ENCODE results near the gene PGLYRP4. TPM values are rescaled to one million over a fixed set of nuclear protein-coding genes. Genes with fewer than 3 reads are reported as not detected.

PGLYRP4 gene
- total and polyA plus RNA-seq, 9 donors: 0.74 TPM; not detected in 8

DNA sequence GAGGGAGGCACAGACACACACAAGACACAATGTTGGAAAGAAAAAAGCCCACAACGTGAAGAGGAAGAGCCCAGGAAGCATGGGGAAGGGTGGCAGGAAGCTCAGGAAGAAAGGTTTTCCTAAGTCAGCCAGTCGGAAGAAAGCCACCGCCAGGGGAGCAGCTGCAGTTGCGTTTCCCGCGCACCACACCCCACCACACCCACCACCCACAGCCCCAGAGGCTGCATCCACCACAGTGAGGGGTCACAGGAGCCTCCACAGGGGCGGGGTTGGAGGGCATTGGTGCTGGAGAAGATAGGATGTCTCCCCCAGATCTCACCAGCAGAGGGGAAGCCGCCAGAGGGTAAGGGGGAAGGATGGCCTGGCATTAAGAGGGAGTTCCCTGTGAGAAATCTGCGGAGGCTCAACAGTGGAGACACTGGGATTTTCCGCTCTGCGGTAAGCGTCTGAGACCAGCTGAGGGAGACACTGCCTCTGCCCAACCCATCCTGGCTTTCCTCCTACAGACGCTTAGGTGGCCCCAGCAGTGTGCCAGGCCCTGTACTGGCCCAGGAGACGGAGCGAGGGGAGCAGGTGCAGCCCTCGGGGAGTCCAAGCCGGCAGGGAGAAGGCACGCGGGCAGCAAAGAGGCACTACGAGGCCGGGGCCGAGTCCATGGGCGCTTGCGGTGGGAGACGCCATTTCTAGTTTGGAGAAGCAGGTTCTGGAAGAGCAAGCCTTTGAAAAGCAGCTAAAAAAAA is 55.7 kb downstream of the PGLYRP4 start:
- H3K4me3 ChIP-seq (ENCODE audit: low read length): no peak overlapping the region

DNA sequence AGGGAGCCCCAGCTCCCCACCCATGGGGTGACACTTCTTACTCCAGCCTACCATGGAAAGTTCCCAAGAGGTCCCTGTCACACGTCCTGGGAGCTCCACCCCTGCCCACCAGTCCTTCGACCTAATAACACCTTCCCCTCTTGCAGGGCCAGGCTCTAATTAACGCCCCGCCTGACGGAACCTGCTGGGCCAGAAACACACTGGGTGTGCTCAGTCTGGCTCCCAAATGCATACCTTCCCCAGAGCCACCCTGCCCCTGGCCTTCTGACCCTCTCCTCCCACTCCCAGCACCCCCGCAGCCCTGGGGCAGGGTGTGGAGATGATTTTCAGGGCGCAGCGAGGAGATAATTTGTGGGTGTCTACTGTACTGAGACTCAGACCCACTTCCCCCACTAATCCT is 56.5 kb downstream of the PGLYRP4 start:
- no peaks in the 10 kb centered on the region for H3K36me3 ChIP-seq (ENCODE audit: control insufficient read depth, insufficient read depth, low read length)
- peaks cover 2% of the 10 kb centered on the region for H3K27me3 ChIP-seq (ENCODE audit: control insufficient read depth, insufficient read depth, low read length)
- H3K4me3 ChIP-seq (ENCODE audit: low read length): no peak overlapping the region
- H3K27ac ChIP-seq (ENCODE audit: low read length): no peak overlapping the region
- WGBS (ENCODE audit: insufficient coverage): 22% methylated on average over 4 of the region's 8 CpGs
- no peaks in the 10 kb centered on the region for H3K9me3 ChIP-seq (replicated peaks; ENCODE audit: control insufficient read depth, low read depth, low read length)
- DNase-seq: no peak
- no peaks in the 10 kb centered on the region for H3K4me1 ChIP-seq (ENCODE audit: control insufficient read depth, insufficient read depth, low read length)

More for the DNA sequence above, 55.7 kb downstream of the PGLYRP4 start:
- WGBS (ENCODE audit: insufficient coverage): 75% methylated on average over 17 of the region's 25 CpGs
- Histone ChIP-seq H3K36me3 (ENCODE audit: control insufficient read depth, insufficient read depth, low read length) (no peaks in the 10 kb centered on the region), H3K27ac (ENCODE audit: low read length) (no peak overlapping the region), H3K9me3 (replicated peaks; ENCODE audit: control insufficient read depth, low read depth, low read length) (no peaks in the 10 kb centered on the region), H3K4me1 (ENCODE audit: control insufficient read depth, insufficient read depth, low read length) (no peaks in the 10 kb centered on the region), H3K27me3 (ENCODE audit: control insufficient read depth, insufficient read depth, low read length) (peaks cover 2% of the 10 kb centered on the region)
- no peak for DNase-seq

DNA sequence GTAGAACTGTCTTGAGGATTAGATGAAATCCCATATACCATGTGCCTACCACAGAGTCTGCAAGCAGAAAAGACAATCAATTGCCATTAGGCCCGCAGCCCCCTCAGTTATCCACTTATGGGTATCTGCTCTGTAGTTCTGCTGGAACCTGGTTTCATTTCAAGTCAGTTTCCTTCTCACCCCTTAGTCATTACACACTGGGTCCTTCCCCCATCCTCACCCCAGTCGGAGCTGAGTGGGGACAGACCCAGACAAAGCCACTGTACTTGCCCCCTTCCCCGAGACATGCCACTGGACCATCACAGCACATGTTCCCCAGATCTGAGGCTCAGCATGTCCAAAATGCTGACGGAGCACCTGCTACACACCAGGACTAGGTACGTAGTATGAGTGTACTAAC is 57.1 kb downstream of the PGLYRP4 start:
- Histone ChIP-seq H3K27ac (ENCODE audit: low read length) (no peak overlapping the region), H3K4me3 (ENCODE audit: low read length) (no peak overlapping the region), H3K9me3 (replicated peaks; ENCODE audit: control insufficient read depth, low read depth, low read length) (no peaks in the 10 kb centered on the region), H3K4me1 (ENCODE audit: control insufficient read depth, insufficient read depth, low read length) (no peaks in the 10 kb centered on the region), H3K36me3 (ENCODE audit: control insufficient read depth, insufficient read depth, low read length) (no peaks in the 10 kb centered on the region), H3K27me3 (ENCODE audit: control insufficient read depth, insufficient read depth, low read length) (peaks cover 2% of the 10 kb centered on the region)
- WGBS (ENCODE audit: insufficient coverage): 100% methylated on average over 1 of the region's 5 CpGs
- no peak for DNase-seq

DNA sequence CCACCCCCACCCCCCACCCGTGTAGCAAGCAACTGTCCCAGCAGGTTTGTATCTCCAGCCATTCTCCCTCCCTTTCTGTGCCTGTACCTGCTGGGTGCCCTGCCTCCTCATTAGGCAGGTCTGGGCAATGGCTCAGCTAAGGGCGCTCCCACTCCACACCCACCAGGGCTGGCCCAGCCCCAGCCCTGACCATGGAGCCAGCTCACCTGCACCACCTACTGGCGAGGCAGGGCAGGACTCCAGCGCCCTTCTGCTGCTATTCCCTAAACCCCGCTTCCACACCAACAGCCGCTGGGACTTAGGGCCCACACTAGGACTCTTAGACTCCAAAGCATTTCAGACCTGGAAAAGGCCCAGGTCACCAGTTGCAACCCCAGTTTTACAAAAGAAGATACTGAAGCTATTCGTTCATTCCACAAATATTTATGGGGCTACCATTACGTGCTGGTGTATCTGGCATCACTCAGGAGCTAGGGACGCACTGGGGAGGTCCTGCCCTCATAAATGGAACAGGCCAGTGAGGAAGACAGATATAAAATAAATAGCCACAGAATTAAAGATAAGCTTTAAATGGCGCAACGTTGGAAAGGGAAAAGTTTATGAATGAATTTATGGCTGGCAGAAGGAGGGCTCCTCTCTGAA is 59.9 kb downstream of the PGLYRP4 start:
- no peak overlapping the region for H3K4me3 ChIP-seq (ENCODE audit: low read length)
- WGBS (ENCODE audit: insufficient coverage): 51% methylated on average over 4 of the region's 11 CpGs
- no peaks in the 10 kb centered on the region for H3K4me1 ChIP-seq (ENCODE audit: control insufficient read depth, insufficient read depth, low read length)
- no peak overlapping the region for H3K27ac ChIP-seq (ENCODE audit: low read length)
- H3K27me3 ChIP-seq (ENCODE audit: control insufficient read depth, insufficient read depth, low read length): peaks cover 2% of the 10 kb centered on the region
- DNase-seq: no peak
- no peaks in the 10 kb centered on the region for H3K9me3 ChIP-seq (replicated peaks; ENCODE audit: control insufficient read depth, low read depth, low read length)
- H3K36me3 ChIP-seq (ENCODE audit: control insufficient read depth, insufficient read depth, low read length): no peaks in the 10 kb centered on the region

Other genes starting within 250 kb of the PGLYRP4 start
- not detected for gene SPRR2F, start 235.3 kb downstream of the PGLYRP4 start, total RNA-seq
- under 1 TPM in 1 of 8 donors, not detected in 7; 0.28 TPM for gene SPRR2F, start 235.3 kb downstream of the PGLYRP4 start, polyA plus RNA-seq (ENCODE audit: insufficient read depth in 1 of 8, insufficient read length in 8 of 8, low replicate concordance in 1 of 8)
- not detected for gene SPRR2G, start 198.0 kb downstream of the PGLYRP4 start, total RNA-seq
- gene SPRR2G, start 198.0 kb downstream of the PGLYRP4 start, polyA plus RNA-seq (ENCODE audit: insufficient read depth in 1 of 8, insufficient read length in 8 of 8, low replicate concordance in 1 of 8): not detected
- gene LELP1, start 145.4 kb downstream of the PGLYRP4 start, total RNA-seq: not detected
- gene LELP1, start 145.4 kb downstream of the PGLYRP4 start, polyA plus RNA-seq (ENCODE audit: insufficient read depth in 1 of 8, insufficient read length in 8 of 8, low replicate concordance in 1 of 8): not detected
- not detected for gene PRR9, start 131.3 kb downstream of the PGLYRP4 start, total RNA-seq
- gene PRR9, start 131.3 kb downstream of the PGLYRP4 start, polyA plus RNA-seq (ENCODE audit: insufficient read depth in 1 of 8, insufficient read length in 8 of 8, low replicate concordance in 1 of 8): not detected
- gene LORICRIN, start 89.2 kb downstream of the PGLYRP4 start, total RNA-seq: not detected
- not detected for gene LORICRIN, start 89.2 kb downstream of the PGLYRP4 start, polyA plus RNA-seq (ENCODE audit: insufficient read depth in 1 of 8, insufficient read length in 8 of 8, low replicate concordance in 1 of 8)
- gene PGLYRP3, start 35.9 kb downstream of the PGLYRP4 start, total RNA-seq: not detected
- under 1 TPM in 1 of 8 donors, not detected in 7; 0.56 TPM for gene PGLYRP3, start 35.9 kb downstream of the PGLYRP4 start, polyA plus RNA-seq (ENCODE audit: insufficient read depth in 1 of 8, insufficient read length in 8 of 8, low replicate concordance in 1 of 8)
- 17.8 TPM for gene S100A9, start 9.0 kb upstream of the PGLYRP4 start, total RNA-seq
- gene S100A9, start 9.0 kb upstream of the PGLYRP4 start, polyA plus RNA-seq (ENCODE audit: insufficient read depth in 1 of 8, insufficient read length in 8 of 8, low replicate concordance in 1 of 8): 10 to 100 TPM; 23.1 to 47.3 (median 35.1) TPM
- 1.4 TPM for gene S100A12, start 26.8 kb upstream of the PGLYRP4 start, total RNA-seq
- 1 to 10 TPM; 1.7 to 4.6 (median 2.9) TPM for gene S100A12, start 26.8 kb upstream of the PGLYRP4 start, polyA plus RNA-seq (ENCODE audit: insufficient read depth in 1 of 8, insufficient read length in 8 of 8, low replicate concordance in 1 of 8)
- 6.6 TPM for gene S100A8, start 42.2 kb upstream of the PGLYRP4 start, total RNA-seq
- gene S100A8, start 42.2 kb upstream of the PGLYRP4 start, polyA plus RNA-seq (ENCODE audit: insufficient read depth in 1 of 8, insufficient read length in 8 of 8, low replicate concordance in 1 of 8): 10 to 100 TPM; 12.8 to 31.9 (median 19.8) TPM
- gene S100A7A, start 67.7 kb upstream of the PGLYRP4 start, total RNA-seq: not detected
- not detected for gene S100A7A, start 67.7 kb upstream of the PGLYRP4 start, polyA plus RNA-seq (ENCODE audit: insufficient read depth in 1 of 8, insufficient read length in 8 of 8, low replicate concordance in 1 of 8)
- not detected for gene S100A7, start 111.8 kb upstream of the PGLYRP4 start, total RNA-seq
- not detected for gene S100A7, start 111.8 kb upstream of the PGLYRP4 start, polyA plus RNA-seq (ENCODE audit: insufficient read depth in 1 of 8, insufficient read length in 8 of 8, low replicate concordance in 1 of 8)
- 415 TPM for gene S100A6, start 187.2 kb upstream of the PGLYRP4 start, total RNA-seq
- 100 to 1,000 TPM; 182 to 300 (median 257) TPM for gene S100A6, start 187.2 kb upstream of the PGLYRP4 start, polyA plus RNA-seq (ENCODE audit: insufficient read depth in 1 of 8, insufficient read length in 8 of 8, low replicate concordance in 1 of 8)
- not detected for gene S100A5, start 192.1 kb upstream of the PGLYRP4 start, total RNA-seq
- gene S100A5, start 192.1 kb upstream of the PGLYRP4 start, polyA plus RNA-seq (ENCODE audit: insufficient read depth in 1 of 8, insufficient read length in 8 of 8, low replicate concordance in 1 of 8): under 1 TPM in 1 of 8 donors, not detected in 7; 0.31 TPM
- 238 TPM for gene S100A4, start 197.0 kb upstream of the PGLYRP4 start, total RNA-seq
- gene S100A4, start 197.0 kb upstream of the PGLYRP4 start, polyA plus RNA-seq (ENCODE audit: insufficient read depth in 1 of 8, insufficient read length in 8 of 8, low replicate concordance in 1 of 8): 100 to 1,000 TPM; 188 to 266 (median 208) TPM
- gene S100A3, start 200.4 kb upstream of the PGLYRP4 start, total RNA-seq: 0.31 TPM
- gene S100A3, start 200.4 kb upstream of the PGLYRP4 start, polyA plus RNA-seq (ENCODE audit: insufficient read depth in 1 of 8, insufficient read length in 8 of 8, low replicate concordance in 1 of 8): 1 to 10 TPM in 1 of 8 donors, under 1 TPM in 7; 0.30 to 1.4 (median 0.67) TPM
- gene S100A2, start 217.0 kb upstream of the PGLYRP4 start, total RNA-seq: 3.4 TPM
- 1 to 10 TPM; 1.4 to 5.0 (median 1.8) TPM for gene S100A2, start 217.0 kb upstream of the PGLYRP4 start, polyA plus RNA-seq (ENCODE audit: insufficient read depth in 1 of 8, insufficient read length in 8 of 8, low replicate concordance in 1 of 8)

Data from muscle of leg (tissue), 11 donors.